ENCODE measurements around the gene GAL3ST2. TPM values are rescaled to one million over a fixed set of nuclear protein-coding genes. Genes with fewer than 3 reads are reported as not detected.
"Not testable (repeated sequence)": the region's sequence is repeated elsewhere in the genome, so short reads cannot be mapped to it uniquely, and the experiment has no call there.

The GAL3ST2 gene
- total RNA-seq, 4 donors from 2014 or later: 0.50 to 3.1 (median 2.8) TPM; not detected in 1

- no peak for DNase-seq (ENCODE audit: low spot score)
- no peak for ATAC-seq (ENCODE audit: low FRiP score)
- TF ChIP-seq CTCF (IDR thresholded peaks at IDR 0.05): no peak
Observed at GRCh38 chr2:241815477-241816430, 39.1 kb downstream of the GAL3ST2 start.

GRCh38 chr2:241816431-241817121 is 40.0 kb downstream of the GAL3ST2 start:
- no peak for TF ChIP-seq CTCF (IDR thresholded peaks at IDR 0.05)
- DNase-seq (ENCODE audit: low spot score) (no peak), ATAC-seq (ENCODE audit: low FRiP score) (no peak)

GRCh38 chr2:241817126-241817820 is 40.7 kb downstream of the GAL3ST2 start:
- no peak for TF ChIP-seq CTCF (IDR thresholded peaks at IDR 0.05)
- no peak for DNase-seq (ENCODE audit: low spot score)
- no peak for ATAC-seq (ENCODE audit: low FRiP score)

GRCh38 chr2:241817821-241818215 is 41.2 kb downstream of the GAL3ST2 start:
- not testable (repeated sequence) for DNase-seq (ENCODE audit: low spot score); ATAC-seq (ENCODE audit: low FRiP score)

- DNase-seq (ENCODE audit: low spot score) (no peak), ATAC-seq (ENCODE audit: low FRiP score) (no peak)
- TF ChIP-seq CTCF (IDR thresholded peaks at IDR 0.05): no peak
Observed at GRCh38 chr2:241818229-241818942, 41.8 kb downstream of the GAL3ST2 start.

GRCh38 chr2:241818943-241819270 is 42.3 kb downstream of the GAL3ST2 start:
- DNase-seq (ENCODE audit: low spot score) (no peak), ATAC-seq (ENCODE audit: low FRiP score) (no peak)
- no peak for TF ChIP-seq CTCF (IDR thresholded peaks at IDR 0.05)

- not testable (repeated sequence) for ATAC-seq (ENCODE audit: low FRiP score); DNase-seq (ENCODE audit: low spot score)
Observed at GRCh38 chr2:241819947-241820624, 43.5 kb downstream of the GAL3ST2 start.

Measured in omental fat pad (tissue), 4 donors.